IPS-11a (cell line): ENCODE measurements around the gene ARRDC1.
"Not testable (repeated sequence)": the region's sequence is repeated elsewhere in the genome, so short reads cannot be mapped to it uniquely, and the experiment has no call there.

ENCODE experiments used
- H3K4me3 ChIP-seq: one replicate; pipeline ENCODE4 v1.5.1; 2013; ENCODE audit warnings: low read depth, low read length, control low read depth

The ARRDC1 gene

DNA sequence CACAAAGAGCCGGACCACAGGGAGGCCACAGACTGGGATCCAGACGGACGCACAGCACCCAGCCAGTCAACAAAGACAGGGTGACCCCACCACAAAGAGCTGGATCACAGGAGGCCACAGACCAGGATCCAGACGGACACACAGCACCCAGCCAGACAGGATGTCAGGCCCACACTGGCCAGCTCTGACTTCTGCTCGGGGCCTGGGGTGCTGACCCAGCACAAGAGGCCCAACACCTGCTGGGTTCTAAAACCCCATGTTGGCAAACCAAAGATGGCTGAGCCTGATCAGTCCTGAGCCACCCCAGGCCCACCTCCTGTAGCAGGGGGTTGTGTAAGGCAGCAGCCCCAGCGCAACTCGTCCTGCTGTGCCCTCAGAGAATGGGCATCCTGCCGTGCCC, 21.5 kb upstream of the ARRDC1 start:
- H3K4me3 ChIP-seq = no peak overlapping the region

DNA sequence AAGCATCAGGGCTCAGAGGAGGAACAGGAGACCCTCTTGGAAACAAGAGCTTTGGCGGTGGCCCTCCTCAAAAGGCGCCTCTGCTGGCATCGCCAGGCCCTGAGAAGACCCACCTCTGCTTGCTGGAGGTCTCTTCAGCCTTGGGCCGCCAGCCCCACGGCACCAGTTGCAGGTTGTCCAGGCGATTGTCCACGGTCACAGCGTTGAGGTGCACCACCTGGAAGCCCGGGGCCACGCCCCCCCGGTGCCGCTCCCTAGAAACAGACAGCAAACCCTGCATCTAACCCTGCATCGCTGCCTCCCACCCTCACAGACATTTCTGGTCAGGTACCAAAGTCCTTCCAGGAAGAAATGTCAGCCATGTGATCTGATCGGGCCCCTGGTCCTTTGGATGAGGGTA, 18.6 kb upstream of the ARRDC1 start:
- H3K4me3 ChIP-seq = no peak overlapping the region

DNA sequence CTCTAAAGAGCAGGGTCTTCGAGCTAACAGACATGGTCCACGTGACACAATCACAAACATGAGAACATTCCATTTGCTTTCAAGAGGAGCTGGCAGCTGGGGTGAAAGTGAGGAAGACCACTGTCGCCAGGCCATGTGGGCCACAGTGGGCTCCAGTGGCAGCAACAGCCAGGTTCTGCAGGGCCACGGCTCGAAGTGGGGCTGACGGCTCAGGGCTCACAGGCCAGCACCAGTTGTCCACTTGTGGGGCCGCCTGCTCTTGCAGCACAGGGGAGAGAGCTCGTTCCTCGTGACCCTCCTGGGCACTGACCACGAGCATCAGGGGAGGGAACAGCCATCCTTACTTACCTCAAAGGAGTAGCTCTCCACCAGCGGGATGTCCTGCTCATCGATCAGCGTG, 17.2 kb upstream of the ARRDC1 start:
- no peak overlapping the region for H3K4me3 ChIP-seq

DNA sequence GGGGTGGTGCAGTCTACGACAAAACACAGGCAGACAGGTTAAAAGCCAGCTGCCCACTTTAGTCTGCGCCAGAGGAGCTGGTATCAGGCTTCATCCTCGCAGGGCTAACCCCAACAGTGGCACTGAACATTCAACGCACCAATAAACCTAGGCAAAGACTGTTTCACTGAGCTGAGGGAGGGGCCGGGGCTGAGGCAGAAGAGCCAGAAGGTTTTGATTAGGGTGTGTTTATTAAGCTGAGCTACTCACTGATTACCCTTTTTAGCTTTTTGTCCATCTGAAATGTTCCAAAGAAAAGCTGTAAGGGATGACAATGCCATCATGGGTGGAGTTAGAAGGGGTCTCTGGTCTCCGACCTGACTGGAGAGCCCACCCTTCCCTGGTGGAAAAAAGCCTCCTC, 16.6 kb upstream of the ARRDC1 start:
- H3K4me3 ChIP-seq = no peak overlapping the region

DNA sequence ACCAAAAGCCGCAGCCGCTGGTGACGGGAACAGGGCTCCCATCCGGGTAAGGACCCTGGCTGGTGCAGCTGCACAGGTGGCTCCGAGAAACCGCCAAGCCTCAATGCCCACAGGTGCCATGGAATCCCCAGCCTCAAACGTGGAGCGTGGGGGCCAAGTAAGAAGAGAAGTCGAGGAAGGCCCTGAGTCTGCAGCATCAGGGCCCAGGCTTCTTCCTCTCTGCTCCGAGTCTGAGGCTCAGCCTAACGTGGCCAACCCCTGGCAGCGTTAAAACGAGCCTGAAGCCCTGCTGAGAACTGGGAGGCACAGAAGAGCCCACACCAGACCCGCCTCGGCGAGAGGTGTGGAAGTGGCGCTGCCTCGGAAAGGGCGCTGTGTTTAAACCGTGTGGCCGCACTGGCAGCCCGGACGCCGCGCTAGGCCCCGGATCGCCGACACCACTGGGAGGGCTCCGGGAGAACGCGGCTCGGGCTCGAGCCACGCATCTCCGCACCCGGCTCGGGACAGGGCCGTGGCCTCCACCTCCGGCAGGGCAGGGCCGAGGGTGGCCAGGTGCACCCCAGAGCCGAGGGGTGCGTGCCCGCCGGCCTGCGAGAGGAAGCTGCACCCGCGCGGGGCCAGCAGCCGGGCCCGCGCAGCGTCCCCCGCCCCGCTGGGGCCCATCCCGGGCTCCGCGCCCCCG, 15.9 kb upstream of the ARRDC1 start:
- H3K4me3 ChIP-seq = peak overlapping the region; percentile 68

DNA sequence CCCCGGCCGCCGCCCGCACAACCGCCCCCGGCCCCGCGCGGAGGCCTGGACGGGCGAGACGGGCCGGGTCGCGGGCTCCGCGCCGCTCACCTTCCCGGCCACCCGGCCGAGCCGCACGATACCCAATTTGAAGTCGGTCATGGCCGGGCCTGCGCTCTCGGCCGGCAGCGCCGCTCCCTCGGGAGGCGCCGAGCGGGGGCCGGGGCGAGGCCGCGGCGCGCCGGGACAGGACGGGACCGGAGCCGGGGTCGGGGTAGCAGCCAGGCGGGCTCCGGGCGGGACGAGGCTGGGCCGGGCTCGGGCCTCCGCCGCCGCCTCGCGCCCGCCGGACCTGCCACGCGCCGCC, 15.4 kb upstream of the ARRDC1 start:
- H3K4me3 ChIP-seq = peak overlapping the region; percentile 68

DNA sequence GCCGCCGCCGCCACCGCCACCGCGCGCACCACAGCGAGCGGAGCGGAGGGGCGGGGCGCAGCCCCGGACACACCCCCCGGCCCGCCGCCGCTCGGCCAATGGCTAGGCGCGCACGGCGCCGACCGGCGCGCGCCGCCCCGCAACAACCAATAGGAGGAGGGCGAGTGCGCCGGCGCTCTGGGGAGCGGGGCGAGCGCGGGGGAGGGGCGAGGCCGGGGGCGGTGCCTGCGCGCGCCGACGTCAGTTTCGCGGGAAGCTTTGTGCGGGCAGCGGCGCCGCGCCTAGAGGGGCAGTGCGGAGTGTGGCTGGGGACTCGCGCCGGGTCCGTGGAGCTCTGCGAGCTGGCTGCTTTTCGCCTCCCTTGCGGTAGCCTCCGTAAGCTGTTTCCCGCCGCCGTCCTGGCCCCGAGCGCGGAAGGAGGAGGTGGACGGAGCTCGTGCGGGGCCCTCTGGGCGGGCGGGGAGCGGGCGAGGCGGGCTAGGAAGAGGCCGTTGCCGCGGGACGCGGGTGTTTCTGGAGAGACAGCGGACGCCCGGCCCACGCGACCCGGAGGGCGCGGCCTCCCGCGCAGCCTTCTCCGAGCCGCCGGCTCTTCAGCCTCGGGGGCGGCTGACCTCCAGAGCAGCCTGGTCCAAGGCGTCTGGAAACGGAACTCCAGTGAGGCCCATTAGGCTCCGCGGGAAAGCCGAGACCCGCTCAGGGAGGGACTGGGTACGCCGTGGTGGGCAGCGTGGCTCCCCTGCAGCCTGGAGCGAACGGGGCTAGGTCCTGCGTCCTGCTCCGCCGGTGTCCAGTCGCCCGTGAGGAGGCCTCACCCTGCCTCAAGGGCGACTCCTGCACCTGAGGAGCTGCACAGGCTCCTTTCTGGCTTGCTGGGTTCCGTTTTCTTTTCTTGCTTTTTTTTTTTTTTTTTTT, 14.8 kb upstream of the ARRDC1 start, which contains the start of gene ZMYND19:
Gene ZMYND19 (minus strand): TSS at position 44 of the 915 bp plus-strand sequence. CDS start 249 bp downstream, outside the sequence.
- peak within 1 kb of the TSS; percentile 72 for H3K4me3 ChIP-seq

DNA sequence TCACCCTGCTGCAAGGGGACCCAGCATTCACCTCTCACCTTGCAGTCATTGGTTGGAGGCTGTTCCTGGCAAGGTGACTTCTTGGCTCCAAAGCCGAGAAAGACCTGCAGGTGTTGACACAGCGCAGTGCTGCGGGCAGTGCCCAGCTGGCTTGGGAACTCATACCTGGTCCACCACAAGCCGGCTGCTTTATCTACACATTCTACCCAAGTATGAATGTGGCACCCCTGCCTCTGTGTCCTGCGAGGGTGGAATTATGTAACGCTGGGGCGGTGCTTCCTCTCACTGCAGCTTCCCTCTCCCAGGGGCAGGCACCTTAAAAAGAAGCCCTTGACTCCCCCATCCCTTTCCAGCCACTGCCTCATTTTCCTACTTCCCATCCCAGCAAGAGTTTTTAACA, 12.7 kb upstream of the ARRDC1 start:
- no peak overlapping the region for H3K4me3 ChIP-seq

DNA sequence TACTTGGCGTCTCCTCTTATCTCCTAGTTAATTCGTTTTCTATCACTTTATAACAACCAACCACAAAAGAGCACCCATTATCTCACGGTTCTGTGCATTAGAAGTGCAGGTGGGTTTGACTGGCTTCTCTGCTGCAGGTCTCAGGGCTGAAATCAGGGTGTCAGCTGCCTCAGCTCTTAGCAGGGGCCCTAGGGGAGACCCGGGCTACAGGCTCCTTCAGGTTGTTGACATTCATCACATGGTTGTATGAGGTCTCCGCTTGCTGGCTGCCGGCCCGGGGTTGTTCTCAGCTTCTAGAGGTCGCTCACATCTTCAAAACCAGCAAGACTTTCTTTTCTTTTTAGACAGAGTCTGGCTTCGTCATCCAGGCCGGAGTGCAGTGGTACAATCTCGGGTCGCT, 12.3 kb upstream of the ARRDC1 start:
- H3K4me3 ChIP-seq = no peak overlapping the region

DNA sequence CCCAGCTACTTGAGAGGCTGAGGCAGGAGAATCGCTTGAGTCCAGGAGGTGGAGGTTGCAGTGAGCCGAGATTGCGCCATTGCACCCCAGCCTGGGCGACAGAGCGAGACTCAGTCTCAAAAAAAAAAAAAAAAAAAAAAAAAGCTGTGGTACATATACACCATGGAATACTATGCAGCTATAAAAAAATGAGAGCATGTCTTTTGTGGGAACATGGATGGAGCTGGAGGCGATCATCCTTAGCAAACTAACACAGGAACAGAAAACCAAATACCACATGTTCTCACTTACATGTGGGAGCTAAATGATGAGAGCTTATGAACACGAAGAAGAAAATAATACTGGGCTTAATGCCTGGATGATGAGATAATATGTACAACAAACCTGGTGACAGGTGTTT, 8.9 kb upstream of the ARRDC1 start:
- H3K4me3 ChIP-seq = not testable (repeated sequence)

DNA sequence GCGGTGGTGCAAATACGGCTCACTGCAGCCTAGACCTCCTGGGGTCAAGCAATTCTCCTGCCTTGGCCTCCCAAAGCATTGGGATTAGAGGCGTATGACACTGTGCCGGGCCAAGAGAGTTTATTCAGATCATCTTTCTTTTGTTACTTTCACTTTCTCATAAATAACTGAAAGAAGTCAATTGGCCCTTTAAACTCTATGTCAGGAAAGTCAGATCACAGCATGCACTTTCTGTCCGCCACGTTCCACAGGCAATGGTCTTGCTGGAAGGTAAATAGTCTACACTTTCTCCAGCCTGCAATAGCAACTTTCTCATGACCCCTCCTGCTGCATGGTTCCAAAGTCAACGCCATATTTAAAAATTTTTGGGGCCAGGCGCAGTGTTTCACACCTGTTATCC, 6.5 kb upstream of the ARRDC1 start:
- H3K4me3 ChIP-seq = no peak overlapping the region

DNA sequence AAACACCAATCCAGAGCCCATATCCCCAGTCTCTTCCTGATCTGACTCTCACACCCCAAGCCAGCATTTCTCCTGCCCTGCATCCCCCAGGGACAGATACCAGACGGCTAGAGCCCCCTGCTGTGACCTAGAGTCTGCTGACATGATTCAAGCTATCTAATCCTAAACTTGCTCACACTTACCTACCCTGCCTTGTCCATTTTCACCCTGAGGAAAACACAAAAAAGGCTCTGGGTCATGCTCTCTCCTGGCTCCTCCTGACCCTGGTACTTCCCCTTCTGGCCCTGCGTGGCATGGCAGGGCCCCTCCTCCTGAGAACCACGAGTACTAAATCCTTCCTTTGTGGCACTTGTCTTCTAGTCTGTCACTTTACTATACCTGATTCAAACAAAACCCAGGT, 2.8 kb upstream of the ARRDC1 start:
- no peak overlapping the region for H3K4me3 ChIP-seq

DNA sequence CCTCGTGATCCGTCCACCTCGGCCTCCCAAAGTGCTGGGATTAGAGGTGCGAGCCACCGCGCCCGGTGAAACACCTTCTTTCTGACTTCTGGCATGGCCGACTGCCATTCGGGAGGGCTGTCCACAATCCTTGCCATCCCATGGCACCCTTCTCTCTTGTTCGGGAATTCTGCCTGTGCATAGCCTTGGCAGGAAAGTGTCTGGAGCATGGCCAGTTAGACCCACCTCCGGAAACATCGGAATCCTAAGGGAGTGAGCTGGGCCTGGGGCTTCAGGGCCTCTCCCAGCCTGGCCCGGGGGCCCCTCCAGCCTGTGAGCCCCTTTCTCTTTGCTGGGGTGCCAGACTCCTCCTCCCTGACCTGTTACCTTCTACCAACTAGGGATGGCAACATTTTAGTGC, 1.6 kb upstream of the ARRDC1 start:
- H3K4me3 ChIP-seq = no peak overlapping the region

DNA sequence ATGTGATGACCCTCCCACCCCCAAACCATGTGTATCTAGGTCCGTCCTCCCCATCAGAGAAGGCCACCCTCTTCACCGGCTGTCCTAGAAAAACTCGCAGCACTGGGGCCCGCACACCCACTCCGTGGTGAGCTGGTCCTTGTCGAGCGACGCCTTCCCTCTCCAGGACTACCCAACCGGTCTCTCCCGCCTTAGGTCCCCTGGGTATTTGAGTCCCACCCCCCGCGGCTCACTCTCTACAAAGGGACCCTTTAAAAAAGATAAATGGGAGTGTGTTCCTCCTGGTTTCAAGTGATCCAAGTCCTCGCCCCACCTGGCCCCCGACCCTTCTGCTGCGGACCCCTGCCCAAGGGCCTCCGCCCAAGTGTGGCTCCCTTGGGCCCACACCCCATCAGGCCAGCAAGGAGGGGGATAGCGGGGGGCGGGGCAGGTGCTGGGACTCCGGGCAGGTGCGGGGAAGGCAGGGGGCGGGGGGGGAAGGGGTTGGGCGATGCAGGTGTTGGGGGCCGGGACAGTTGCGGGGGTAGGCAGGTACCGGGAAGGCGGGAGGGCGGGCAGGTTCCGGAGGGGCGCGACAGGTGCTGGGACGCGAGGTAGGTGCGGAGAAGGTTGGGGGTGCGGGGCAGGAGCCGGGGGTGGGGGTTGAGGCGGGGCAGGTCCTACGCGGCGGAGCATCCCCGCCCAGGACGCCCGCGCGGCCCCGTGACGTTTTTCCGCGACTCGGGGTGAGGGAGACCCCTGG, 970 bp upstream of the ARRDC1 start:
- H3K4me3 ChIP-seq = no peak overlapping the region

DNA sequence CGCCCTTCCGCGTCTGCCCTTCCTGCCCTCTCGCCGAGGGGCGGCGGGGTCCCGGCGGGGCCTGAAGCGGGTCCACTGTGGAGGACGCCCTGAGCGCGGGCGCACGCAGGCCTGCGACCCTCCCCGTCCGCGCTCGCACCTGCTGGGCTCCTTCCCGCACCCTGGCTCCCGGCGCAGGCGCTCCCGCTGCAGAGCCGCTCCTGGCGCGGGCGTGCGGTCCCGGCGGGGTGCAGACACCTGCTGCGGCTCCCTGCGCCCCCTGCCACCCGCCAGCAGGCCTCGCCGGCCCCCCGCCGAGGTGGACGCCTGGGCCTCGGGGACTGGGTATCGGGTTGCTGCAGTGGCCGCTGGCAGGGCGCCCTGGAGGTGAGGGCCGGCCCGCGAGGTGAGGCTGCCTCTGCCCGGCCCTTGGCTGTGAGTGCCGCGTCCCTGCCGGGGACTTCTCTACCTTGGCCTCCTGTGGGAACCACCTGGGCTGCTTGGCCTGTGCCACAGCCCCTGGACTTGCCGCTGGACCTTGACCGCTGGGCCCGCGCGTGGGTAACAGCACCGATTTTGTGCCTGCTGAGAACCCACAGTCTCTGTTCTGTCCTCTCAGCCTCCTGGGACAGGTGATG, 627 bp downstream of the ARRDC1 start:
- peak overlapping the region; percentile 50 for H3K4me3 ChIP-seq

DNA sequence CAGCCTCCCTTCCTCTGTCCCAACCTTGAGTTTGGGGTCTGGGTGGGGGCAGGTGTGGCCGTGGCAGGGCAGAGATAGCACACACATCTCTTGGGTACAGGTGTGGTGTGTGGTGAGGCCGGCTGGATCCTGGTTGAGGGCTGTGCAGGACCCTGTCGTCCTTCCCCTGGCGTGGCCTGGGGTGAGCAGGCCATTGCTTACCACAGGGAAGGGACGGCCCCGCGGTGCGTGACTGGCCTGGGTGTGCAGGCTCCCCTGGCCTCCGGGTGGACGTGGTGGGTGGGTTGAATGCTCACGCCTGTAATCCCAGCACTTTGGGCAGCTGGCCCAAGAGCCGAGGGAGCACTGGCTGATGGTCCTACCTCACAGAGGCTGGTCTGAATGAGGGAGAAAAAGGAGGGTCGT, 1.2 kb downstream of the ARRDC1 start:
- no peak overlapping the region for H3K4me3 ChIP-seq

DNA sequence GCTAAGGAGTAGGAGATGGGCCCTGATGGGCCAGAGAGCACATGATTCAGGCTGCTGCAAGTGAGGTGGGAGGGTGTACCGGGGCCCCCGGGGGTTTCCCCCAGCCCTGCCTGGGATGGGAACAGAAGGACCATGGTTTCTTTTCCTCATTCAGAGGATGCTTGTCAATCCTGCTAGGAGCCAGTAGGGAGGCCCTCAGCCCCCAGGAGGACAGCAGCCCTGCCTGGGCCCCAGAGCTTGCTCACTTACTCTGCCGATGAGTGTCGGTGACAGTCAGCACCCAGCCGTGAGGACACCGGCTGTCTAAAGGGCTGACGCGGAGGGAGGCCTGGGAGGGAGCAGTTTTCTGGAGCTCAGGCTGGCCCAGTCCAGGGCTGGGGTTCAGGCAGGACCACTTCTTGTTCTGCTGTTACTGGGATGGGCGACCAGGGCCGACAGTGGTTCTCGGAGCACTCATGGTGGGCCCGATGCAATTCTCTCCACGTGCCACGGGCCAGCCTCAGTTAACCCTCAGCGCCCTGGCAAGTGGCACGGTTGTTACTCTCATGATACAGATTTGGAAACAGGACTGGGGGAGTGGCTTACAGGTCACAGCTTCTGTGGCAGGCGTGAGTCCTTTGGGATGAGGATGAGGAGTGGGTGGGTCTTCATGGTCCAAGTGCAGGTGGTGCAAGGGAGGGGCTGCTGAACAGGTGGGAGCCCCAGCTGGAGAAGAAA, 1.8 kb downstream of the ARRDC1 start:
- H3K4me3 ChIP-seq = no peak overlapping the region

DNA sequence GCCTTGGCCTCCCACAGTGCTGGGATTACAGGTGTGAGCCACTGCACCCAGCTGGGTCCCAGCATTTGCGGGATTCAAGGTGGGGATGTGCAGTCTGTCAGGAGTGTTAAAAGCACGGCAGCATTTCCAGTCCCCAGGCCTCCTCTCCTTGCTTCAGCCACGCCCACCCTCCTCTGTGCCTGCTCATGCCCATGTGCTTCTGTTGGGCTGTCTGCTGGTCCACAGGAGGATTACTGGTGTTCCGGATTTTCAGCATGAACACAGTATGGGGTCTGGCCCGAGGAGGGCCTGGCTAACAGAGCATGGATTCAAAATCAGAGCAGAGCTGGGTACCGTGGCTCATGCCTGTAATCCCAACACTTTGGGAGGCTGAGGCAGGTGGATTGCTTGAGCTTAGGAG, 5.5 kb downstream of the ARRDC1 start:
- H3K4me3 ChIP-seq = no peak overlapping the region

DNA sequence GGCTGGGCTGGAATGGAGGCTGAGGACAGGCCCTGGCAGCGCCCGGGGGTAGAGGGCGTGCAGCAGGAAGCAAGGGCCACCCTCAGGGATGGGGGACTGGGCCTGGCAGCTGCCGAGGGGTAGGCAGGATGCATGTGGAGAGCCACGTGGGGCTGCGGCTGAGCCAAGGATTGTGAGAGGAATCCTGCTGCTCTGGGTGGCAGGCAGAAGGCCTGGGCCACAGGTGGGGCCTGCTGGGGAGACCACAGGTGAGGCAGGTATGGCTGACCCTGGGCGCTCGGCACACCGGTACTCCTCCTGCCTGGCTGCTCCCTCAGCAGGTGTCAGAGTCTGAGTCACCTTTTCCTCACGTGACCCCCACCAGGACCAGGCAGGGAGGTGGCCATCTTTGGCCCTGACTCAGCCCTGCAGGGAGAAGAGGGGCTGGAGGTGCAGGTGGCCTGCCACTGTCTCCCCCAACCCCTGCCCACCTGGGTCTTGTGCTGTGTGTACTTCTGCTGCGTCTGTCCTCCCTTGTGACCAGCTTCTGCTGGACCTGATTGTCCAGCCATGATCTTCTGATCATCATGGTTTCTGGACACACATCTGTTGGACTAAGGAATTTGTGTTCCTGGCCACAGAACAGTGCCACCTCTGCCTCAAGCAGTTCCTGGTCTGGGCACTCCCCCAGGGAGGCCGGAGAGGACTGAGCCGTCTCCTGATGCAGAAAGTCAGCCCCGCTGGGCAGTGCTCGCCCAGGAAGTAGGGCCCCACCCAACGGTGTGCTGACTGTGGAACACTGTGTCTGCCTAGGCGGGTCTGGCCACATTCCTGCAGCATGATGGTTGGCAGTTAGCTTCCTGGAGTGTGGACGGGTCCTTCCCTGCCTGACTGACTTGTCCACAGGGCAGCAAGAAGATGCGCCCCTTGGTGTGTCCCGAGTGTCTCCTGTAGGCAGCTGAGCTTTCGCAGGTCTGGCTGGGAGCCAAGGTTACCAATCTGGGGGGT, 6.4 kb downstream of the ARRDC1 start:
- no peak overlapping the region for H3K4me3 ChIP-seq
